NCI-H1417 (cell line): Measurements from ENCODE around the gene KIF5A.
"Not testable (repeated sequence)": the region's sequence is repeated elsewhere in the genome, so short reads cannot be mapped to it uniquely, and the experiment has no call there.

ENCODE experiments used
- DNase-seq, 3 experiments: peaks; one replicate each; lab custom pipeline; 2025; lab: John Stamatoyannopoulos, UW

KIF5A gene

DNA sequence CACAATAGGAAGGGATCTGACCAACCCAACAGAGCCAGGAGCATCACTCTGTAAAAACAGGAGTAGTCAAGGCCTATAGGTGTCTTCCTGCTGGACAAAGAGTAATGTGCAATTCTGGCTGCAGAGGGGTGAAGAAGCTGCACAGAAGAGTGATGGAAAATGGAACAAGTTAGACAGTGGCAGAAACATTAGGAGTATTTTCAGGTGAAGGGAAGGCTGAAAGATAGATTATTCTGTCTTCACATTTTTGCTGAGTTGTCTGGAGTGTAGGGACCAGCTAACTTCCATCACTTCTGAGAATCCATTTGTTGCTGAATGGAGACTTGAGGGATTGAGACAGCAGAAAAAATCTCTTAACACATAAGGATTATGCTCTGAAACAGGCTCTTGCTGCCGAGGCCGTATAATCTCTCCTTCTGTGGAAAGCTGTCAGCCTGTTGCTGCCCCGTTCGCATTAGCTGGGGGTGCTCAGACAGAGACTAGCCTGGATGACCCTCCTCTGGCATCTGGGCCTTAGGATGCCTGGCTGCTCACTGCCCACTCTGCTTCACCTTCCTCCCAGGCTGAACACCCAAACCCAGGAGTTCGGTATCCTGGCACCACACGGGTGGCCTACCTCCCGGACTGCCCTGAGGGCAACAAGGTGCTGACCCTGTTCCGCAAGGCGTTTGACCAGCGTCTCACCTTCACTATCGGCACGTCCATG lies 58.3 kb downstream of the KIF5A start:
- no peak for DNase-seq

DNA sequence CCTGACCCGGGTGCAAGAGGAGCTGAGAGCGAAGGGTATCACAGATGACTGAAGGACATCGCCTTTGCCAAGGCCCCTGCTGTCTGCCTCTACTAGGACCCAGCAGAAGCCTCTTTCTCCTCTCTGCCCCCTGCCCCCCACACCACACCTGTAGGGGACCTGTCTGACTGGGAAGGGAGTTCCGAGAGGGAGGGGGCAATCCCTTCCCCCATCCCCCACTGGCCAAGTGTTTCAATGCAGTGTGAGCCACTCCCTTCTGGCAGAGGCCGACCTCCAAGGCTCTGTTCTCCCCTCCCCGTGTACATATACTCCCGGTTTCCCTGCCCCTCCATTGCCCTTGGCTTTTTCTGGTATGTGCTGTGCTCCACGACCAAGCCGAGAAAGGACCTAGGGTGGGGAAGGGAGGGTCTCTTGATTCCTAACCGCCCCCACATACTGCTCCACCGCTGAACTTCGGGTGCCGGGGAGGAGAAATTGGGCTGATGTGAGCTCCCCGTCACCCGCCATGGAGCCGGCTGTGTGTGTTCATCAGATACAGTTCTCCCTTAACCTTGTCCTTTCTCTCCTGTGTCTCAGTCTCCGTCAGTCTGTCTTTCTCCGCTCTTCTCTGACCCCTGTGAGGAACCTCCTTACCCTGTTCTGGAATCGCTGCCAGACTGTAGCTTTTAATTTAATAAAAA lies 59.4 kb downstream of the KIF5A start:
- DNase-seq, result no peak

DNA sequence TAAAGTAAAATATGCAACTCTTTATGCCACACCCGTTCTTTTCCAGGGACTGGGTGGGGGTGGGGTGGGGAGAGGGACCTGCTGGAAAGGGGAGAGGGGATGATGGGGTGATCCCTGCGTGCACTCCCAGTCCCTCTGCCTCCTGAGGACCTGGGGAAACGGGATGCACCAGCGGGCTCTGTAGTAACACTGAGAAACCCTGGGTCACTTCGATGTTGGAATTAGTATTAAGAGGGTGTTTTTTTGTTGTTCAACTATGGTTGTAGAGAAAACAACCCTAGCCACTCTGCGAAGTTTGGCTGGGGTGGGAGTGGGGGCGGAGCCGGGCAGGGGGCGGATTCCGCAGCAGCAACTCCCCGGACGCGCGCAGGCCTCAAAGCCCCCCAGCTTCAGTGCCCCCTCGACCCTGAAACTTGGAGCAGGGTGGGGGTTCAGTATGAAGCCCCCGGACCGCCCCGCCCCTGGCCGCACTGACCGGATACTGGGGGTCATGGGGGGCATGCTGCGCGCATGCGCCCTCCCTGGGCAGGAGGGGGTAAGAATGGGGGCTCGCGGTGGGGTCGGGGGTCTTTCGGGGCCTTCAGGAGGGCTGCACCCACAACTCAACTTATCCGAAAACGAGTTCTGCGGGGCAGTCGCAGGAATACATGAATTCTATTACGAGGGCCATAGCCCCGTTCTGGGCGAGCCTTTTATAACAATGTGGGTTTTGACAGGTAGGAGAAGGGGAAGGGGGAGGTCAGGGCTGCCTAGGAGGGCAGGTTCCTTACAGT lies 60.1 kb downstream of the KIF5A start:
- no peak for DNase-seq

DNA sequence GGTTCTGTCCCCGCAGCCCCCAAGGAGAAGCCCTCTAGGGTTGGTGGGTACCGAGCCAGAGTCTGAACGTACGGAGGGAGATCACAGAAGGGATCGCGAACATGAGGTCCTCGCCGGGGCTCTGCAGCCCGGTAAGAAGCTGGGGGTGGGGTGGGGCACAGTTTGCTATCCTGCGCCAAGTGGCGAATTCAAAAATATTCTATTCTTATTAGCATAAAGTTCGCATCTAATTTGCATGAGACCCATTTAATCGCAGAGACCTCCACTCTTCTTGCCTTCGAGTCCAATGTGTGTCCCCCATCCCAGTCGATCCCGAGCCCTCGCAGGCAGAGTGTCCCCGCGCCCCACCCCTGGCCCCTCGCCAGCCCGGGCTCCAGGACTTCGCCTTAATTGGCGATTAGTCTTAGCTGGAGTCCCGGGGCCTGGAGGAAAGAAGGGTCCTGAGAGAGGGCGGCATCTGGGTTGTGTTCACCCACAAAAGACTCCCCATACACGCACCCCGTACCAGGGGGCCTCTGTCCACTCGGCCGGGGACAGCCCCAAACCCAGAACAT lies 60.8 kb downstream of the KIF5A start:
- no peak for DNase-seq

GRCh38 chr12:57611108-57611826 lies 61.4 kb downstream of the KIF5A start, which contains the start of gene ARHGEF25:
TSS of gene ARHGEF25 (plus strand) at chr12:57611435. CDS start at chr12:57611895, 460 bp downstream.
- peak; percentile 50 to 88 (median 86) for DNase-seq

DNA sequence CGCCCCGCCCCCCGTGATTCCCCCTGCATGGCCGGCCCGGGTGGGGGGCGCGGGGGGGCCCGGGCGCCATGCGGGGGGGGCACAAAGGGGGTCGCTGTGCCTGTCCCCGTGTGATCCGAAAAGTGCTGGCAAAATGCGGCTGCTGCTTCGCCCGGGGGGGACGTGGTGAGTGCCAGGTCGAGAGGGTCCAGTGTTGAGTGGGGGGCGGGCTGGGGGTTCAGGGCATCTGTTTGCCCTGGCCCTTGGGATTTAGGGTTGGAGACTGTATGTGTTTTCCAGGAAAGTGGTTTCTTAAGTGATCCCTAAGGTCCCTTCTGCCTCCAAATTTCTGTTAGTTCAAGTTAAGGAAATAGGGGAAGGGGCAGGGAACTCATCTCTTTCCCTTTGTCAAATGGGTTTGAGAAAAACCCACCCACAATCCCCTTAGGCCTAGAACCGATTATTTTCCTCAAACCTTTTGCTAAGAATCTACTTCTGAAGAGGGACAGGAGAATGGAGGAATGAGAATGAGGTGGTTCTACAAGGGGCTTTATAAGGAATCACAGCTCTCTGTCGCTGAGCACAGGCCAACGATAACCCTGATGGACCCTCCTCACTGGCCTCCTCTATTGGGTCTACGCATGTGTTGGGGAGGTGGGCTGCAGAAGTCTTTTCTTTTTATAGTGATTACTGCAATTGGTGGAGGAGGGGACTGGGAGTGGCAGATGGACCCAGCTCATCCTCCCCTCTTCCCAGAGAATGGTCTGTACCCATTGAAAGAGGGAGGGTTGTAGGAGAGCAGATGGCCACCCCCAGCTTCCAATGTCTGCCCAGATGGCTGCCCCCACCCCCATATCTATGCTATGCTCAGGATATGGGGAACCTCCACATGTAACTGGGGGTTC lies 62.2 kb downstream of the KIF5A start:
- no peak for DNase-seq

DNA sequence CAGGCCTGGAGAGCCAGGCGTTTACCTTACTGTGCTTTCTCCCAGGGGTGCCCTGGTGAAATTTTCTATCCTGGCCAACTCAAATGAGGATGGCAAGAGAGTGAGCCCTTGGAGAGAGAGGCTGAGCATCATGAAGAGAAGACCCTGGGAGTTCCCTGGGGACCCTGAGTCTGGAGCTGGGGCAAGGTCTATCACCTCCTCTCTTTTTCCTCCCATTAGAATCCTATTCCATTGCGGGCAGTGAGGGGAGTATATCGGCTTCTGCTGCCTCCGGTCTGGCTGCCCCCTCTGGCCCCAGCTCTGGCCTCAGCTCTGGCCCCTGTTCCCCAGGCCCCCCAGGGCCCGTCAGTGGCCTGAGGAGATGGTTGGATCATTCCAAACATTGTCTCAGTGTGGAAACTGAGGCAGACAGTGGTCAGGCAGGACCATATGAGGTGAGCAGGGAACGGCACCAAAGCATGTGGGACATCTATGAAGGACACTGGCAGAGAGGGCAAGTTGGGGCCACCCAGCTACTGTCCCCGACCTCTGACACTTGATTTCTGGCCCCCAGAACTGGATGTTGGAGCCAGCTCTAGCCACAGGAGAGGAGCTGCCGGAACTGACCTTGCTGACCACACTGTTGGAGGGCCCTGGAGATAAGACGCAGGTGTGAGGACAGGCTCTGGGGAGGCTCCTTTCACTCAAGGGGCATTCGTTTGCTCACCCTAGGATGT lies 63.0 kb downstream of the KIF5A start:
- no peak for DNase-seq

DNA sequence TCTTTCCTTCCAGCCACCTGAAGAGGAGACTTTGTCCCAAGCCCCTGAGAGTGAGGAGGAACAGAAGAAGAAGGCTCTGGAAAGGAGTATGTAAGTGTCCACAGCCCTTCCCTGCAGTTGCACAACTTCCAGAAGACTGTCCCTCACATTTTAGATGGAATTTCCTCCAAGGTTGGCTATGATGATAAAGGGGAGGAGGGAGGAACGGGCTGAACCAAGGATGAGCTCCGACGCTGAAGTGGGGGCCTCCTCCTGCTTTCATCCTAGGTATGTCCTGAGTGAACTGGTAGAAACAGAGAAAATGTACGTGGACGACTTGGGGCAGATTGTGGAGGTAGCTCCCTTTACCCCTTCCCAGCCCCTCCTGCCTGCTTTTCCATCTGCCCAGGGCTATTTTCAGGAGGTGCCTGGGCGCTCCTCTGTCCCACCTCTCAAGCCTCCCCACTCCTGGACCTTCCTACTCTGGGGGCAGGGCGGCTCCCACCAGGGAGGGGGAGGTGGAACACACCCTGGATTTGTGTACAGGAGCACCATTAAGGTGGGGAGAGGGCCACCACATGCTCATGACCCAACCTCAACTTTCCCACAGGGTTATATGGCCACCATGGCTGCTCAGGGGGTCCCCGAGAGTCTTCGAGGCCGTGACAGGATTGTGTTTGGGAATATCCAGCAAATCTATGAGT lies 63.7 kb downstream of the KIF5A start:
- no peak for DNase-seq

GRCh38 chr12:57614178-57614947 lies 64.5 kb downstream of the KIF5A start:
- DNase-seq, result peak in 1 of 3 experiments; percentile 12

DNA sequence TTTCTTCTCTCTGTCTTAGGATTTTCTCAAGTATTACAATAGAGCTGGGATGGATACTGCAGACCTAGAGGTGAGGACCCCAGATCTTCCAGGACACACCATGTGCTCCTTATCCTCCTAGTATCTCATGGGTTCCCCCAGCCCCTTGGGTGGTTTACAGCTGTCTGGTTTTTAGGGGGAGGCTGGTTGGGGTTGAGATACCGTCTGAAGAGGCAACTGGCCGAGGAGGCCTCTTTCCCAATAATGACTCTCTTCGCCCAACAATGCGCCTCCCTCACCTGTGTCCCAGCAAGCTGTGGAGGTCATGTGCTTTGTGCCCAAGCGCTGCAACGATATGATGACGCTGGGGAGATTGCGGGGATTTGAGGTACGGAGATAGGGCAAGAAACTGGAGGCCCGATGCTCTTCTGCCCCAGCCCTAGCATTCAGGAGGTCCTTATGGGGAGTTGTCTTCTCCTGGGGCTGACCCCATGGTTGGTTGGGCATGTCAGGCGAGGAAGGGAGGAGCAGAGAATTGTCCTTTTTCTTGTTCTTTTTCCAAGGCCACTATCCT lies 65.2 kb downstream of the KIF5A start:
- no peak for DNase-seq

DNA sequence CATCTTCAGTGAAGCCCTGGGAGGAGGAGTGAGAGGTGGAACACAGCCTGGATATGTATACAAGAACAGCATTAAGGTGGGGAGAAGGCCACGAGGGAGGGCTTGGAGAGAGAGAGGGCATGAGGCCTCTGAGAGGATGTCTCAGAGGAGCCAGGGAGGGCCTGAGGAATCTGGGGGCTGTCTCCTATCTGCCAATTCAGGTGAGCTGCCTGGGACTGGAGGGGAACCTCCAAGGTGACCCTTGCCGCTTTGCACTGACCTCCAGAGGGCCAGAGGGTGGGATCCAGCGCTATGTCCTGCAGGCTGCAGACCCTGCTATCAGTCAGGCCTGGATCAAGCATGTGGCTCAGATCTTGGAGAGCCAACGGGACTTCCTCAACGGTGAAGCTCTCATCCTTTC lies 65.8 kb downstream of the KIF5A start:
- no peak for DNase-seq

DNA sequence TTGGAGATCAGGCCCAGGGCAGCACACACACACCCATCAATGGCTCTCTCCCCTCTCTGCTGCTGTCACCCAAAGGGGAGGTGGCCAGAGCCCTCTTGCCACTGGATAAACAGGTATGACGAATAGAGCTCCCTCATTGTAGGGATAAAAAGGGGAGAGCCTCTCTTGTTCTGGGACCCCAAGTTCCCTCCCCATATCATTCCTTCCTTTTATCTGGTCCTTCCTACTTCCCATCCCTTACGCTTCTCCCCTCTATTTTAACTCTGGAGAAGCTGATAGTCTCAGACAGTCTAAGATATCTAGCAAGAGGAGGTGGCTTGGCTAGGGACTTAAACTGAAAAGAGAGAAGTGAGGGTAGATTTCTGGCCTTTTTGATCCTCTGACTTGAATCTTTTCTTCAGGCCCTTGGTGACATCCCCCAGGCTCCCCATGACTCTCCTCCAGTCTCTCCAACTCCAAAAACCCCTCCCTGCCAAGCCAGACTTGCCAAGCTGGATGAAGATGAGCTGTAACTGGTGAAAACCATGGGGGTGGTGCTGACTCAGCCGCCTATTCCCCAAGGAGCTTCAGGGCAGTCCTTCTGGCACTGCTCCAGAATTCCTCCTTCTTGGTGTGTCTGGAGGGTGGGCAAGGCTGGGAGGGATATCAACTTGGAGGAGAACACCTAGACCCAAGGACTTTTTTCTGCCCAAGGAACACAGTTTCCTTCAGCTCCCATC lies 66.7 kb downstream of the KIF5A start:
- no peak for DNase-seq

DNA sequence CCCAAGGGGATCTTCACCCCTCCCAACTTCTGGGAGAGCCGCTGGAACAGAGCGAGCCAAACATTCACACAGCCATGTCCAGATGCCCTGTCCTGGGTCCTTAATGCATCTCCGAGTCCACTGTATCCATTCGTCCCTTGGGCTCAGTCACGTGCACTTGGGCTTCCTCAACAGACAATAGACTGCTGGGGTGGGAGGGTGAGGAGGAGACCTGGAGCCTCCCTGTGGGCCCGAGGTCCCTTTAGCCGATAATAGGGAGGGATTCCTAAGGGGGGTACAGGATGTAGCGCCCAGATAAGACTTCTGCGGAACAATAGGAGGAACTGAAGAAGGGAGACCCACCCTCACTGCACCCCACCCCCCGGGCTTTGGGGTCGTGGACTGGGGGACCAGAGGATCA lies 68.1 kb downstream of the KIF5A start:
- DNase-seq, result no peak

GRCh38 chr12:57618431-57618830 lies 68.6 kb downstream of the KIF5A start:
- not testable (repeated sequence) for DNase-seq

DNA sequence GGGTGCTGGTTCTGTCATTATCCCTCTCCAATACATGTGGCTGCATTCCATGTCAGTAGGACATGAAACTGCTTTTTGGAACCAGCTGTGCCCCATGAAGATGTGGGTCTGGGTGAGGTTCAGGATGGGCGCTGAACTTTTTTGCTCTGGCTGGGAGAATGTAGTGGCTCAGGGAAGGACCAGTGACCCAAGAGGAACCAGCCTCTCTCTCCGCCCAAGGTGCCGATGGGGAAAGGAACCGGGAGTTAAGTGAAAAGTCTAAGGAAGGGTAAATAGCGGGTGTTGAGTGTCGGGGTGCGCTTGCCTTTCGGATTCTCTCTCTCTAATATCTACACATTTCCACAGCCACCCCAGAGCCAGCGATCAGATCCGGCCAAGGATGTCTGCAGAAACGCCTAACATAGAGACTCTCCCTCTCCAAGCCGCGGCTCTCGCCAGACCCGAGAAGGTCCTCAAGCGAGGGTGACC lies 69.2 kb downstream of the KIF5A start:
- no peak for DNase-seq

DNA sequence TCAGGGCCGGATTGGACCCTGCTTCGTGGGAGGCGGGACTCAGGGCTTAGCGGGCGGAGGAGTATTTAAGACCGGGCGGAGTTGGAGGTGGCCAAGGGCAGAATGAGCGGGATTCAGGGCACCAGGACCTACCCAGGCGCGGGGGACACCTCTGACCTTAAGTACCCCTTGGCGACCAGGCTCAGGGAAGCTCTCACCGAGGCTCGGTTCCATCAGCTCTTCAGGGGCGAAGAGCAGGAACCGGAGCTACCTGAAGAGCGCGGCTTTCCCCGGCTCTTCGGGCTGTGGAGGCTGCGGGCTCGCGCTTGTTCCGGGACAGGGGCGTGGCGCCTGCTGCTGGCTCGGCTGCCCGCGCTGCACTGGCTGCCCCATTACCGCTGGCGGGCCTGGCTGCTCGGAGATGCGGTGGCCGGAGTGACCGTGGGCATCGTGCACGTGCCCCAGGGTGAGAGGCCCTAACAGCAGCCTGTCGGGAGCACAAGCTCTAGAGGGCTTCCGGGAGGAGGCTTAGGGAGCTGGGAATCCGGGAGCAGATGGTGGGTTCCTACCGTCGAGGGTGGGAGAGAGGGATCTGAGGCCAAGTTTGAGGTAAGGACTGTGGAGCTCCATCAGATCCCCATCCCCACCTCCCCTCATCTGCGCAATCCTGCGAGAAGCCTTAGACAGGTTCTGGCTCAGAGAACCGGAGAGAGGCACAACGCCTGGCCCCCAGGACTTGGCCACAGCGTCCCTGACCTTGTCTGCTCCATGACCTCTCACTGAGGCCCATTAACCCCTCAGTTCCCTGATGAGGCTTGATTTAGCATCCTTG lies 69.8 kb downstream of the KIF5A start:
- no peak for DNase-seq
